ENCODE measurements around the gene NUP98.
"Not testable (repeated sequence)": the region's sequence is repeated elsewhere in the genome, so short reads cannot be mapped to it uniquely, and the experiment has no call there.

Gene NUP98

DNA sequence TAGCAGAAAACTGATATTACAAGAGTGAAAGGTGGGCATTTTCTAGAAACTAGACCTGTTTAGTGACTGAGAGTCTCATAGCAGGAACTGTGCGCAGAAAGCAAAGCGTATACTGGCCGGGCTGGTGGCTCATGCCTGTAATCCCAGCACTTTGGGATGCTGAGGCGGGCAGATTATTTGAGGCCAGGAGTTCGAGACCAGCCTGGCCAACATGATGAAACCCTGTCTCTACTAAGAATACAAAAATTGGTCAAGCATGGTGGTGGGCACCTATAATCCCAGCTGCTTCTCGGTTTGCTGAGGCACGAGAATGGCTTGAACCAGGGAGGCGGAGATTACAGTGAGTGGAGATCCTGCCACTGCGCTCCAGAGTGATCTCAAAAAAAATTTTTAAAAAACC lies 1.8 kb upstream of the NUP98 start:
- DNase-seq (ENCODE audit: low read depth) = no peak

DNA sequence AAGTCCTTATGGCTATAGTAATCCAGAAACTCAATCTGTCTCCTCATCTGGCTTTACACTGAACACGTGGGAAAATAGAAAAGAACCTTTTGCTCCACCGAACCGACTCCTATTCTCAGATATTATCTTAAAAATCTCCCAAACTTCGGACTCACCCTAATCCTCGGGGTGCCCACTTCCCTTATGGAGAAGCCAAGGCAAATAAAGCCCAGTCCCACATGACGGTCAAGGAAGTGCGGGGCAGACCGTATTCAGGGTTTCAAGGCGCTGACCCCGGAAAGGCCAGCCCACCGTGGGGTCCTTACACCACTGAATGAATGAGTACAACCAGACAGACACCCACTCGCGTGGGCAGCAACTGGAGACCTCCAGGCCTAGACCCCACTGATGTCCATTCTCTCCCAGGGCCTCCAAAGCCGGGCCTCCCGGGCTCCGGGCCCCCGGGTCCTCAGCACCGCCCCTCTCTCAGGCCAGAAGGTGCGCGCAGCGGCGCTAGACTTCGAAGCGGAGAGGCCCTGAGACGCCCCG lies 489 bp downstream of the NUP98 start:
- no peak for DNase-seq (ENCODE audit: low read depth)

DNA sequence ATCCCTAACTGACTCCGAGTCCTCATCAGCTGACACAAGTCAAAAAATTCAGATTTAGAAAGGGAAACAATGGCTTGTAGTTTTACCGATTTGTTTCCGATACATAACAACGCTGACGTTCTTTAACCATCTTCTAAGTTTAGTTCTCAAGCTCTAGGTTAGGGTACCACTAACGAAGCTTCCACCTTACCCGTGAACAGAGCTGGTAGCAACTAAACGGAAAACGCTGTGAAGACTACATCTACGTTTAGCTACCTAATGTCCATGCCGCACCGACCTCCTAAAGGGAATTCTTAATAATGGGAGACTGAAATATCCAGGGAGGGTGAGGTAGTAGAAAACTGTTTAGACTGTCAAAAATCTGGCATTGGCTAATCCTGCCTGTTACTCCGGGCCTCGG lies 1.0 kb downstream of the NUP98 start:
- no peak for DNase-seq (ENCODE audit: low read depth)

DNA sequence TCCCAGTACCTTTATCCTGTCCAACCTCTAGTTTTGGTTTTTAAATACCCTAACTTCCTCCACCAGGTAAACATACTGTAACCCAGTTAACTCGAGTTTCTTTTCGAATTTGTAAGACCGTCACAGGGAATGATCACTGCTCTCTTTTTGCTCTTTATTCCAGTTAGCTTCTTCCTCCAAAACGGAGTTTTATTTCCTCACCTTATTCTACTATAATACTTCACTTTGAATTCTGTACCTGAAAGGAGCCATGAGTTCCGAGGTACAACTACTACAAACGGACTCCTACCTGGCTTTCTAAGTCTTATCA lies 1.4 kb downstream of the NUP98 start:
- DNase-seq (ENCODE audit: low read depth) = no peak

DNA sequence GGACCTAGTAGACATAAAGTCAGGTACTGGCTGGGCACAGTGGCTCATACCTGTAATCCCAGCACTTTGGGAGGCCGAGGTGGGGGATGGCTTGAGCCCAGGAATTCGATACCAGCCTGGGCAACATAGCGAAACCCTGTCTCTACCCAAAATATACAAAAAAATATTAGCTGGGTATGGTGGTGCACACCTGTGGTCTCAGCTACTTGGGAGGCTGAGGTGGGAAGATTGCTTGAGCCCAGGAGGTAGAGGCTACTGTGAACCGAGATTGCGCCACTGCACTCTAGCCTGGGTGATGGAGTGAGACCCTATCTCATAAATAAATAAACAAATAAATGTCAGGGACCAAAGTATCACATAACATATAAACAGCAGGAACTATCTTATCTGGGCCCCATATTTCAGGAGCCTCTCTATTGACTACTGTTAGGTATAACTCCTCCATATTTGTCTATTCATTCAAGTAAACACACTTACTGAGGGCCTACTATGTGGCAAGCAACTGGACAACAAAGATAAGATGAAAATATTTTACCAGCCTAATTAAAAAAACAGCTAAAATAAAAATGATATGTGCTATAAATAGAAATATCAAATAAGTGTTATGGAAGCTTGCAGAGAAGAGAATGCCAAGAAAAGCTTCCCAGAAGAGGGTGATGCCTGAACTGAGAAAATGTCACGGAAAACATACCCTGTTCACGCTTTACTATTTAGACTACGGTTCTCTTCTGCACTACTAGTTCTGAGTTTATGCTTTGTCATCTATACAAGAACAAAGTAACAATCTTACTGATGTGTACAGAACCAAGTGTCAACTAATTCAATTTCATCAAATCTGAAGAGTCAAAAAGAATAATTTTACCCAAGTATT lies 2.0 kb downstream of the NUP98 start:
- DNase-seq (ENCODE audit: low read depth) = no peak

DNA sequence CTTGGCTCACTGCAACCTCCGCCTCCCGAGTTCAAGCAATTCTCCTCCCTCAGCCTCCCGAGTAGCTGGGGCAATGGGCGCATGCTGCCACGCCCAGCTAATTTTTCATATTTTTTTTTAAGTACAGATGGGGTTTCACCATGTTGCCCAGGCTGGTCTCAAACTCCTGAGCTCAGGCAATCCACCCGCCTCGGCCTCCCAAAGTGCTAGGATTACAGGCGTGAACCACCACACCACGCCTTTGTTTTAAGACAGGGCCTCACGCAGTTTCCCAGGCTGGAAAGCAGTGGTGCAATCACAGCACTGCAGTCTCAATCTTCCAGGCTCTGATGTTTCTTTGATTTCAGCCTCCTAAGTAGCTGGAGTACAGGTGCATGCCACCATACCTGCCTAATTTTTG lies 3.0 kb downstream of the NUP98 start:
- DNase-seq (ENCODE audit: low read depth) = not testable (repeated sequence)

DNA sequence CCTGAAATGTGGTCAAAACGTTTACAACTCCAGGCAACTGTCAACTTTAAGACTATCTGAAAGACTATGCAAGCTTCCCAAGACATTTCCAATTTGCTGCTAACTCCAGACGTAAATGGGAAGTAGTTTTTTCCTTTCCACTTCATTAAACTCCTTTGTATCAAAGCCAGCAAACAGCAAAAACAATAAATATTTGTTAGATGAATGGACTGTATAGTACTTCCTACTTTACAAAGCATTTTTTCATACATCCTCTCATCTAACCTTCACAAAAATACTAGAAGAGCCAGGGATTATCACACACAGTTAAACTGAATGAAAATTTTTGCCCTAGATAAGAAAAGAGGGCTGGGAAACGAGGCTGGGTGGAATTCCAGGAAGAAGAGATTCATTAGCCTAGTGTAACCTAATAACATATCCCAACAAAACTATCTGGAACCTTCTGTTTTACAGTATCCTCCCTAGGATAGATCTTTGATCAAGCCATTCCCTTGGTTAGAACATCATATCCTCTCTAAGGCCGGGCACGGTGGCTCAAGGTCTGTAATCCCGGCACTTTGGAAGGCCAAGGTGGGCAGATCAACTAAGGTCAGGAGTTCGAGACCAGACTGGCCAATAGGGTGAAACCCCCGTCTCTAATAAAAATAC lies 10.4 kb downstream of the NUP98 start:
- DNase-seq (ENCODE audit: low read depth) = no peak

DNA sequence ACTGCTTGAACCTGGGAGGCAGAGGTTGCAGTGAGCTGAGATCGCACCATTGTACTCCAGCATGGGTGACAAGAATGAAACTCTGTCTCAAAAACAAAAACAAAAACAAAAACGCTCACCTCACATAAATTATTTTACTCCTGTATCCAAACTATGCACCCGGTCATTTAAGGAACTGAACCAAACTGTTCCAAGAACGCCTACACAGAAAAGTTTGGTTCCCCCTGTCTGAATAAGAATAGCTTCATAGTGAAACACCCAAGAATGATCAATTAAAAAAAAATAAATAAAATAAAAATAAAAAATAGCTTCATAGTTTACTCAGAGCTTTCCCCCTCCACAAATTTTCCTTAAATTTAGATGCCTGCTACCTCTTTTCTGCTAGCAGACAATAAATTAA lies 13.7 kb downstream of the NUP98 start:
- no peak for DNase-seq (ENCODE audit: low read depth)

DNA sequence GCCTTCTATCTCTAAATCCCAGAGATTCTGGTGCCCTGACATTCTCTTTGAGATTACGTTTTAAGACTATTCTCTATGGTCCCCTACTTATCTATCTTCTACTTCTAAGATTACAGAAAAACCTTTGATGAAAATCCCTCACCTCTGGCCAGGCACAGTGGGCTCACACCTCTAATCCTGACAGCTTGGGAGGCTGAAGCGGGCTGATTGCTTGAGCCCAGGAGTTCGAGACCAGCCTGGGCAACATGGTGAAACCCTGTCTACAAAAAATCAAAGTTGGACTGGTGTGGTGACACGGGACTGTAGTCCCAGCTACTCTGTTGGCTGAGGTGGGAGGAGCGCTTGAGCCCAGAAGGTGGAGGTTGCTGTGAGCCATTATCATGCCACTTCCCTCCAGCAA lies 14.4 kb downstream of the NUP98 start:
- no peak for DNase-seq (ENCODE audit: low read depth)

DNA sequence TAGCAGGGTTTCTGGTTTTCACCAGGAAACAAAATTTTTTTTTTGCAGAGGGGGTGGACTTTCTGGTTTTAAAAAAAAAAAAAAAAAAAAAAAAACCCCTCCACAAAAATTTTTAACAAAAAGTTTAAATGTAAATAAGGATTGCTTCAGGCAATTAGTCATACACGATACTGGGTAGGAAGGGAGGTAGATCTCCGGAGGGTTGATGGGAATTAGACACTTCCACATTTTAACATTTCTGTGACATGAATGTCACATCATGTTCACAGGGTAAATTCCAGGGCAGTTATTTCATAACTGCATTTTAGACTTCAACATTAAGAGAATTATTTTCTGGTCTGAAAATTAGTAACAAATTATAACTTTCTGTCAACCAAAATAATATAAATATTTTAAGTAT lies 15.9 kb downstream of the NUP98 start:
- no peak for DNase-seq (ENCODE audit: low read depth)

DNA sequence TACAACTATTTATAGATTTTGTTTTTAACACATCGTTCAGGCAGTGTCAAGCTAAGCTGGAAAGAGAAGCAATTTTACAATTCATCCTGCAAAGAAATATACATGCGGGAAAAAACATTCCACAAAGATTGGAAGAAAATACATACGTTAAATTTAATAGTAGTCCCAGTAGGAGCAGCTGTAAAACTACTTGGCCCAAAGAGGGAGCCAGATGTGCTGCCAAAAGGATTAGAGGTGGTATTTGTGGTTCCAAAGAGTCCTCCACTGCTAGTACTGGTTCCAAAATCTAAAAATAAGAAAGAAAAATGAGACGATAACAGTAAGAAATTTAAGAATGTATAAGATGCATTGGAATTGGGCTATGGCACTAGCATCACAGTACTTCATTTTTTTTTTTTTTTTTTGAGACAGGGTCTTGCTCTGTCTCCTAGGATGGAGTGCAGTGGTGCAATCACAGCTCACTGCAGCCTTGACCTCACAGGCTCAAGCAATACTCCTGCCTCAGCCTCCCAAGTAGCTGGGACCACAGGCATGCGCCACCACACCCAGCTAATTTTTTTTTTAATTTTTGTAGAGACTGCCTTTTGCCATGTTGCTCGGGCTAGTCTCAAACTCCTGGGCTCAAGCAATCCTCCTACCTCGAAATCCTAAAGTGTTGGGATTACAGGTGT lies 21.5 kb downstream of the NUP98 start:
- no peak for DNase-seq (ENCODE audit: low read depth)

DNA sequence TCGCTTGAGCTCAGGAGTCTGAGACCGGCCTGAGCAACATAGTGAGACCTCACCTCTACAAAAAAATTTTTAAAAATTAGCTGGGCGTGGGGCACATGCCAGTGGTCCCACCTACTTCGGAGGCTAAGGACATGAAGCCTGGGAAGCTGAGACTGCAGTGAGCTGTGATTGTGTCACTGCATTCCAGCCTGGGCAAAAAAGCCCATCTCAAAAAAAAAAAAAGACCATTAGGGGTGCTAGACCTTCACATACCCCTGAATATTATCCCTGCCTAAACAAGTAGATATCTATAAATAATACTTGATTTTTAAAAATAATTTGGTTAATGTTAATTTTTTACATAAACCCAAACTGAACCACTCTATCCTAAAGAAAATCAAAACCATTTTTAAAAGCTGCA lies 24.2 kb downstream of the NUP98 start:
- no peak for DNase-seq (ENCODE audit: low read depth)

DNA sequence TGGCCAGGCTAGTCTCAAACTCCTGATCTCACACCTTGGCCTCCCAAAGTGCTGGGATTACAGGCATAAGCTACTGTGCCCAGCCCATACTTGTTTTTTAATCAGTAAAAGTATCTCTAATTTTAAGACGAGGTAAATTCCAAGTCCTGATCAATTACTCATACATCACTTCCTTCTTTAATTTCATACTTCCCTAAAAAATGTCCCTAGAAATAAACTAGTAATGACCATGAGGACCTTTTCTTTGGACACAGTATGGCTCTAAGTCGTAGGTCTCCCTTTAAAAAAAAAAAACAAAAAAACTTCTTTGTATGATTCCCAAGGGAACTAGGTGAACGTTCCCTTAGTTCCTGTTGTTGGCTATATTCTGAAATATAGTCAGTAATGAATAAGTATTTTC lies 29.8 kb downstream of the NUP98 start:
- DNase-seq (ENCODE audit: low read depth) = no peak

DNA sequence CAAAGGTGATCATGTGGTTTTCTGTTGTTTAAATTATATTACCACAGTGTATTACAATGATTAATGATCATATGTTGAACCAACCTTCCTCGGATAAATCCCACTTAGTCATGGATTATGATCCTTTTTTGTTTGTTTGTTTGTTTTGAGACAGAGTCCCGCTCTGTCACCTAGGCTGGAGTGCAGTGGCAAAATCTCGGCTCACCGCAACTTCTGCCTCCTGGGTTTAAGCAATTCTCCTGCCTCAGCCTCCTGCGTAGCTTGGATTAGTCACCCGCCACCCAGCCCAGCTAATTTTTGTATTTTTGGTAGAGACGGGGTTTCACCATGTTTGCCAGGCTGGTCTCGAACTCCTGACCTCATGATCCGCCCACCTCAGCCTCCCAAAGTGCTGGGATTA lies 30.5 kb downstream of the NUP98 start:
- DNase-seq (ENCODE audit: low read depth) = not testable (repeated sequence)

DNA sequence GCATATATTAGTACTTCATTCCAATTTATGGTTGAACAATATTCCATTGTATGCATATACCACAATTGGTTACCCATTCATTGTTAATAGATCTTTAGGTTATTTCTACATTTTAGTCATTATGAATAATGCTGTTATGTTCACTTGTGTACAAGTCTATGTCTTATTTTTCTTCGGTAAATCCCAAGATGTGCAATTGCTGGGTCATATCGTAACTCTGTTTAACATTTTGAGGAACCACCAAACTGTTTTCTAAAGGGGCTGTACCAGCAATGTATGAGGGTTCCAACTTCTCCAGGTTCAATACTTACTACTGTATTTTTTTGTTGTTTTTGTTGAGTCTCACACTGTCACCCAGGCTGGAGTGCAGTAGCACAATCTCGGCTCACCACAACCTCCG lies 33.1 kb downstream of the NUP98 start:
- no peak for DNase-seq (ENCODE audit: low read depth)

DNA sequence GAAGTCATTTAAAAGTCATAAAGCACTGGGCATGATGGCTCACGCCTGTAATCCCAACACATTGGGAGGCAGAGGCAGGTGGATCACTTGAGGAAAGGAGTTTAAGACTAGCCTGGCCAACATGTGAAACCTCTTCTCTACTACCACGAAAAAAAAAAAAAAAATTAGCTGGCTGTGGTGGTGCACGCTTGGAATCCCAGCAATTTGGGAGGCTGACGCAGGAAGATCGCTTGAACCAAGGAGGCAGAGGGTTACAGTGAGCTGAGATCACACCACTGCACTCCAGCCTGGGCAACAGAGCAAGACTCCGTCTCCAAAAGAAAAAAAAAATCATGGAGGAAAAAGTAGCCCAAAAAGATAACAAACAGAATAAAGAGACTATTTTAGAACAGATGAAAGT lies 42.2 kb downstream of the NUP98 start:
- no peak for DNase-seq (ENCODE audit: low read depth)

DNA sequence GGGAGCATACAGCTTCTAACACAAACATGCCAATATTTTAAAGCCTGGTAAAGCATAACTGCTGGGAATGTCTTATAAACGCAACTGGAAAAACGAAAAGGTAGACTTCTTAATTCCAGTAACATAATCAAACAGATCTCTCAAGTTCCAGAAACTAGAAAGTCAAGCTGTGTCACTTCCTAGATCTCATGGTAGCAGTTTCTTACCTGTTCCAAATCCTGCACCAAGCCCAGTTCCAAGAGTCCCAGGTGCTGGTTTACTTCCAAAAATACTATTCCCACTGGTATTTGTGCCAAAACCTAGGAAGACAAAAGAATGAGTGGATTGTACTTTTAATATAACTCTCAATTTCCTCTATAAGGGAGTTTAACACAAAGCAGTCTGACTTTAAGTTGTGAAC lies 44.2 kb downstream of the NUP98 start:
- DNase-seq (ENCODE audit: low read depth) = no peak

DNA sequence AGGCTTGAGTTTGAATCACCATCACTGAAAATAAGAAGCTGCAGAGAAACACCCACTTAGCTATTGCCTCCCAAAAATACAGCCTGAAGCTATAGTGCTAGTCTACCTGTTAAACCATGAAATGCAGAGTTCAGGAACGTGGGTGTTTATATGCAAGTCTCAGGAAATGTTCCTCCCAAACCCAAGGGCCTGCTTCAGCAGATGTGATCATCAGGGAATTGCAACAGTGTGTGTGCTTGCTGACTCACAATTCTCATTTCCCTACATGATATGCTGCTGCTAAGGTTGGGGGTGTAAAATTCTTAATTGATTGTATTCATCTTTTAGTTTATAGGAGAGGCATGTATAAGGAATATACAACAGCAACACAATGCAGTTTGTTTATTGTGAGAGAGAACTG lies 49.6 kb downstream of the NUP98 start:
- DNase-seq (ENCODE audit: low read depth) = no peak

DNA sequence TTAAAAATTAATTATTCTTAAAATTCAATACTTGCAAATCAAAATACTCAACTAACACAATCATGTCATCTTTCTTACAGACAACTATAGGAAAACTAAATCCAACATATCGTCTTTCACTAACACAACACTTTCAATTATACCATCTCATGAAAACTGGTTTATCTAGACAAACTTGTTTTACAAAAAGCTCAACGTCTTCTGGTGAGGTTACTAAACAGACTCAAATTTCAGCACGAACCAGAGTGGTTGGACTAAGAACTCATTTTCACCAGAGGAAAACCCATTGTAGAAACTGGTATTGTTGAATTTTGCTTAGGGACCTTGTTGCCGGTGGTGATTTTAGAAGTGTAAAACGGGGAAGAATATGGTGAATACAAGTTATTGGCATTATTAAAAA lies 52.2 kb downstream of the NUP98 start:
- DNase-seq (ENCODE audit: low read depth) = no peak

DNA sequence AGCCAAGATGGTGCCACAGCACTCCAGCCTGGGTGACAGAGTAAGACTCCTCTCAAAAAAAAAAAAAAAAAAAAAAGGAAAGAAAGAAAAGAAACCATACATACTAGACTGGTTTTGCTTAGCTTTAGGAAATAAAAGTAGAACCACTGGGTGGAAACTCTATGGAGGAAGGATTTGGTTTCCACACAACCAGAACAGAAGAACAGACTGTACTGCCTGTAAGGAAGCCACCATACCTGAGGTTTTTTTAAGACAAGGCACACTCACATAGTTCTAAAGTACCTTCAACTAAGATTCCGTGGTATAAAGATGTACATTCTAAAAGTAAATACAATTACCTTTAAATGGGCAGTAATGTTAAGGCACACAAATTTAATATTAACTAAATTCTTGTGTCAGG lies 58.6 kb downstream of the NUP98 start:
- DNase-seq (ENCODE audit: low read depth) = no peak

DNA sequence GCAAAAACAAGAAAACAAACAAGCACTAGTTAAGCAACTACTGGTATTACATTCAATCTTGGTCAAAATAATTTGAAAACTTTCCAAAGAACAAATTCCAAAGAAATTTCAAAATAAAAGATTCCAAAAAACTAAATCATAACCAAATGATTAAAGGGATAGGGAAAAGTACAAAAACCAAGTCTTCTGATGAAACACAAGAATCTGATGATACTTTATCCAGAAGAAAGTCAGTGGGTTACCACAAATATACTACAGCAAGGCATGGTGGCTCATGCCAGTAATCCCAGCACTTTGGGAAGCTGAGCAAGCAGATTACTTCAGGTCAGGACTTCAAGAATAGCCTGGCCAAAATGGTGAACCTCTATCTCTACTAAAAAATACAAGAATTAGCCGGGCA lies 59.1 kb downstream of the NUP98 start:
- no peak for DNase-seq (ENCODE audit: low read depth)

DNA sequence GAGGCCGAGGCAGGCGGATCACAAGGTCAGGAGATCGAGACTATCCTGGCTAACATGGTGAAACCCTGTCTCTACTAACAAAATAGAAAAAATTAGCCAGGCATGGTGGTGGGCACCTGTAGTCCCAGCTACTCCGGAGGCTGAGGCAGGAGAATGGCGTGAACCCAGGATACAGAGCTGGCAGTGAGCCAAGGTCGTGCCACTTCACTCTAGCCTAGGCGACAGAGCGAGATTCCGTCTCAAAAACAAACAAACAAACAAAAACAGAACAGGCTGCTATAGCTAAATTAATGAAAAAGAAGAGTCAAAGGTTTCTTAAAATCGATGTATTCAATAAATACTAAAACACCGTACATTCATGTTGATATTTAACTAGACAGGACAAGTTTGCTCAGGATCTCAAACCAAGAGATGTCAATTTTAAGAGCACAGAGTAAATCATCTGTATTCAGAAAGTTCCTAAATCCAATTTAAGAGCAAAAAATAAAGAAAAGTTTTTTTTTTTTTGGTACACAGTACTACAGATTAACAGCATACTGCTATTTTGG lies 59.9 kb downstream of the NUP98 start:
- DNase-seq (ENCODE audit: low read depth) = no peak

DNA sequence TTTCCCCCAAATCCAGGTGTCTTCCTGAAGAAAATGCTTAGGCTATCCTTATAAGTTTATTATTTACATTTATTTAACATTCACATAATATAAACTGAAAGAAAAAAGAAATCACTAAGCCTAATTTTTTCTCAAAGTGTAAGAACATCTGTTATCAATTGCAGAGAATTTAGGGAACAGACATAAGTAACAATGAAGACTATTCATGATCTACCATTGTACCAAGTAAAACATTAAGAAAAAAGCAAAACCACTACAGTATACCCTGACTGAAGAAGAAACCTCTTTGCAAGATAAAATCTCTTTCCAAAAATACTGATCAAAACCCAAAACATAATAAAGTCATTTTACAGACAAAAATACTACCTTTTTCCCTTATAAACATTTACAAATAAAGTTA lies 60.5 kb downstream of the NUP98 start:
- DNase-seq (ENCODE audit: low read depth) = no peak
